Loucy (cell line): Measurements from ENCODE around the gene RPL29.

ENCODE experiments used
- EZH2phosphoT487 ChIP-seq: fragments of 200-600 bp; IDR thresholded peaks from 2 replicates; pipeline ENCODE4 v1.6.1; 2018; ENCODE audit warnings: antibody characterized with exemption, mild to moderate bottlenecking, moderate library complexity, borderline replicate concordance
- TF ChIP-seq, protein P1 (sequence below): fragments of 200-600 bp; sonication (generic); conservative IDR thresholded peaks from 2 replicates; pipeline ENCODE4 v1.5.1; 2014; ENCODE audit warnings: mild to moderate bottlenecking, antibody characterized with exemption, low read length

DNA sequence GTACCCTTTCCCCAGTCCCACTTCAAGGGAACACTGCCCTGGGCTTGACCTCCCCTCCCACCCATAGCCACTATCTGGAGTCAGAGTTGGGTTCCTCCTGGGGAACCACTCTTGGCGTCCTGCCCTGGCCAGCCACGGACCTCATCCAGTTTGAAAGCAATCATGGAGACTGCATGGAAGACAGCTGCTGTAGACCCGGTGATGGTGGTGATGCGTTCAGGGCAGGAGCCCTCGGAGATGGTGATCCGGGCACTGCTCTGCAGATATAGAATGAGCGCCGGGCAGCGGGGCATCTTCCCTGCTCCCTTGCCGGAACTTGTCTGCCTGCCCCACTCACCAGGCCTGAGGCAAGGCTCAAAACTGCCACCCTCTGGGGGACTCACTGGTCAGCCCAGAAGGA lies 35.3 kb downstream of the RPL29 start:
- TF ChIP-seq EZH2phosphoT487: no peak
- TF ChIP-seq, protein P1, sequence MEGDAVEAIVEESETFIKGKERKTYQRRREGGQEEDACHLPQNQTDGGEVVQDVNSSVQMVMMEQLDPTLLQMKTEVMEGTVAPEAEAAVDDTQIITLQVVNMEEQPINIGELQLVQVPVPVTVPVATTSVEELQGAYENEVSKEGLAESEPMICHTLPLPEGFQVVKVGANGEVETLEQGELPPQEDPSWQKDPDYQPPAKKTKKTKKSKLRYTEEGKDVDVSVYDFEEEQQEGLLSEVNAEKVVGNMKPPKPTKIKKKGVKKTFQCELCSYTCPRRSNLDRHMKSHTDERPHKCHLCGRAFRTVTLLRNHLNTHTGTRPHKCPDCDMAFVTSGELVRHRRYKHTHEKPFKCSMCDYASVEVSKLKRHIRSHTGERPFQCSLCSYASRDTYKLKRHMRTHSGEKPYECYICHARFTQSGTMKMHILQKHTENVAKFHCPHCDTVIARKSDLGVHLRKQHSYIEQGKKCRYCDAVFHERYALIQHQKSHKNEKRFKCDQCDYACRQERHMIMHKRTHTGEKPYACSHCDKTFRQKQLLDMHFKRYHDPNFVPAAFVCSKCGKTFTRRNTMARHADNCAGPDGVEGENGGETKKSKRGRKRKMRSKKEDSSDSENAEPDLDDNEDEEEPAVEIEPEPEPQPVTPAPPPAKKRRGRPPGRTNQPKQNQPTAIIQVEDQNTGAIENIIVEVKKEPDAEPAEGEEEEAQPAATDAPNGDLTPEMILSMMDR: no peak
